PC-9 (cell line): ENCODE results near the gene CFL2. TPM values are rescaled to one million over a fixed set of nuclear protein-coding genes. Genes with fewer than 3 reads are reported as not detected.

Source experiments
- BruUV-seq: library from RNA; stranded (reverse); fragments of 400-500 nt; replicated peaks from 2 replicates; lab custom pipeline; 2021; lab: Mats Ljungman, UMichigan
- CTCF ChIA-PET: fragments of 300-600 bp; sonication (Branson Sonifier 250); formaldehyde crosslinking; loops from one replicate; lab custom pipeline; 2022; ENCODE audit warnings: antibody characterized with exemption; lab: Charles Lee
- POLR2A ChIA-PET: fragments of 300-600 bp; sonication (Branson Sonifier 250); formaldehyde crosslinking; loops from one replicate; lab custom pipeline; 2022; ENCODE audit warnings: antibody characterized with exemption; ENCODE audit not compliant: unreplicated experiment; lab: Charles Lee
- DNase-seq, 2 experiments: peaks; one replicate each; pipeline versions ENCODE4 v3.0.0 to v3.0.0-alpha.2; 2015 to 2022; ENCODE audit warnings: mixed read lengths in 1 of 2
- H2AFZ ChIP-seq: fragments of 200-600 bp; sonication (generic); 2 replicates; pipeline ENCODE4 v1.8.1; 2017; ENCODE audit warnings: antibody characterized with exemption
- H3F3A ChIP-seq: fragments of 200-600 bp; sonication (generic); 2 replicates; pipeline ENCODE4 v1.8.1; 2017; ENCODE audit warnings: antibody characterized with exemption, mild to moderate bottlenecking, low read depth; ENCODE audit not compliant: insufficient read depth
- H3K27ac ChIP-seq: fragments of 200-600 bp; sonication (generic); 2 replicates; pipeline ENCODE4 v1.6.1; 2016; ENCODE audit warnings: mixed run types
- H3K27me3 ChIP-seq: fragments of 200-600 bp; sonication (generic); 2 replicates; pipeline ENCODE4 v1.6.1; 2016; ENCODE audit warnings: low read depth, mixed run types; ENCODE audit not compliant: insufficient read depth
- H3K36me3 ChIP-seq: fragments of 200-600 bp; sonication (generic); 2 replicates; pipeline ENCODE4 v1.6.1; 2016; ENCODE audit warnings: low read depth, mixed run types
- H3K4me1 ChIP-seq: fragments of 200-600 bp; sonication (generic); replicated peaks from 2 replicates; pipeline ENCODE4 v1.6.1; 2016; ENCODE audit warnings: mixed run types; ENCODE audit not compliant: insufficient read depth
- H3K4me2 ChIP-seq: fragments of 200-600 bp; sonication (generic); 2 replicates; pipeline ENCODE4 v1.6.1; 2017; ENCODE audit warnings: mixed run types
- H3K4me3 ChIP-seq: fragments of 200-600 bp; sonication (generic); 2 replicates; pipeline ENCODE4 v1.6.1; 2016; ENCODE audit warnings: mixed run types
- H3K79me2 ChIP-seq: fragments of 200-600 bp; sonication (generic); 2 replicates; pipeline ENCODE4 v1.6.1; 2017; ENCODE audit warnings: low read depth, mixed run types
- H3K9me2 ChIP-seq: fragments of 200-600 bp; sonication (generic); 2 replicates; pipeline ENCODE4 v1.8.1; 2017; ENCODE audit warnings: mild to moderate bottlenecking; ENCODE audit not compliant: insufficient read depth
- H3K9me3 ChIP-seq: fragments of 200-600 bp; sonication (generic); 2 replicates; pipeline ENCODE4 v1.8.1; 2016; ENCODE audit warnings: low read depth; ENCODE audit not compliant: insufficient read depth
- H4K20me1 ChIP-seq: fragments of 200-600 bp; sonication (generic); 2 replicates; pipeline ENCODE4 v1.8.1; 2017; ENCODE audit not compliant: insufficient read depth
- EZH2 ChIP-seq: fragments of 200-600 bp; sonication (generic); IDR thresholded peaks from 2 replicates; pipeline ENCODE4 v1.8.0; 2017; ENCODE audit warnings: antibody characterized with exemption, low read depth
- intact Hi-C: fragments of 100-400 bp; cut with micrococcal nuclease; formaldehyde crosslinking; loops from one replicate; pipeline ENCODE4 v1.10.0; 2022; ENCODE audit not compliant: unreplicated experiment
- total RNA-seq: library from RNA; stranded (reverse); gene quantifications from 2 replicates; pipeline ENCODE4 v1.2.3, GENCODE V29; 2021
- TF ChIP-seq, protein P1 (sequence below): fragments of 200-600 bp; sonication (generic); conservative IDR thresholded peaks from 2 replicates; pipeline ENCODE4 v1.6.1; 2017; ENCODE audit warnings: mixed run types, antibody characterized with exemption, mild to moderate bottlenecking, moderate library complexity

Gene CFL2
- total RNA-seq, 1 experiment from 2014 or later, result 30.5 TPM

DNA sequence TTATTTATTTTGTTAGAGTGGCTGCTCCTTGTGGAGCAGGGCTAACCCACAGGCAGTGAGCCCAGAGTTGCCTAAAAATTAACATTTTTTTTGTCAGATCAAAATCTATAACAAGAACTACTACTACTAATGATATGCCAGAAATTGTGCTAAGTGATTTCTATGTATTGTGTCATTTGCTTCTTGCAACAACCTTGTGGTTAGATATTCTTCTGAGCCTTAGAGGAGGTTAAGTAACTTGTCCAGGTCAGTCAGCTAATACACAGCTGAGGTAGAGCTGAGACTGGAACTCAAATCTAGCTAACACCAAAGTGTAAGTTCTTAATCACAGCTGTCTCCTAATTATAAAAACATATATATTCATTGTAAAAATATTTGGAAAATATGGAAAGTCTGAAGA, 29.8 kb downstream of the CFL2 start:
- ChIA-PET POLR2A (no interaction called here), CTCF (no interaction called here)
- no peak overlapping the region for H3K4me3 ChIP-seq
- peak in 1 of 2 experiments; percentile 59 for DNase-seq
- H3F3A ChIP-seq, result no peaks in the 10 kb centered on the region
- H4K20me1 ChIP-seq, result no peaks in the 10 kb centered on the region
- intact Hi-C loops, result no loop called here
- no peaks in the 10 kb centered on the region for H3K4me1 ChIP-seq
- TF ChIP-seq, protein P1, sequence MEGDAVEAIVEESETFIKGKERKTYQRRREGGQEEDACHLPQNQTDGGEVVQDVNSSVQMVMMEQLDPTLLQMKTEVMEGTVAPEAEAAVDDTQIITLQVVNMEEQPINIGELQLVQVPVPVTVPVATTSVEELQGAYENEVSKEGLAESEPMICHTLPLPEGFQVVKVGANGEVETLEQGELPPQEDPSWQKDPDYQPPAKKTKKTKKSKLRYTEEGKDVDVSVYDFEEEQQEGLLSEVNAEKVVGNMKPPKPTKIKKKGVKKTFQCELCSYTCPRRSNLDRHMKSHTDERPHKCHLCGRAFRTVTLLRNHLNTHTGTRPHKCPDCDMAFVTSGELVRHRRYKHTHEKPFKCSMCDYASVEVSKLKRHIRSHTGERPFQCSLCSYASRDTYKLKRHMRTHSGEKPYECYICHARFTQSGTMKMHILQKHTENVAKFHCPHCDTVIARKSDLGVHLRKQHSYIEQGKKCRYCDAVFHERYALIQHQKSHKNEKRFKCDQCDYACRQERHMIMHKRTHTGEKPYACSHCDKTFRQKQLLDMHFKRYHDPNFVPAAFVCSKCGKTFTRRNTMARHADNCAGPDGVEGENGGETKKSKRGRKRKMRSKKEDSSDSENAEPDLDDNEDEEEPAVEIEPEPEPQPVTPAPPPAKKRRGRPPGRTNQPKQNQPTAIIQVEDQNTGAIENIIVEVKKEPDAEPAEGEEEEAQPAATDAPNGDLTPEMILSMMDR, result no peak
- no peak for TF ChIP-seq EZH2
- no peaks in the 10 kb centered on the region for H3K27me3 ChIP-seq
- no peak overlapping the region for H3K4me2 ChIP-seq
- BruUV-seq, result no TSS peak
- no peaks in the 10 kb centered on the region for H3K79me2 ChIP-seq
- H3K36me3 ChIP-seq, result no peaks in the 10 kb centered on the region
- no peaks in the 10 kb centered on the region for H3K9me2 ChIP-seq
- no peak overlapping the region for H2AFZ ChIP-seq
- H3K9me3 ChIP-seq, result no peaks in the 10 kb centered on the region
- H3K27ac ChIP-seq, result no peak overlapping the region

DNA sequence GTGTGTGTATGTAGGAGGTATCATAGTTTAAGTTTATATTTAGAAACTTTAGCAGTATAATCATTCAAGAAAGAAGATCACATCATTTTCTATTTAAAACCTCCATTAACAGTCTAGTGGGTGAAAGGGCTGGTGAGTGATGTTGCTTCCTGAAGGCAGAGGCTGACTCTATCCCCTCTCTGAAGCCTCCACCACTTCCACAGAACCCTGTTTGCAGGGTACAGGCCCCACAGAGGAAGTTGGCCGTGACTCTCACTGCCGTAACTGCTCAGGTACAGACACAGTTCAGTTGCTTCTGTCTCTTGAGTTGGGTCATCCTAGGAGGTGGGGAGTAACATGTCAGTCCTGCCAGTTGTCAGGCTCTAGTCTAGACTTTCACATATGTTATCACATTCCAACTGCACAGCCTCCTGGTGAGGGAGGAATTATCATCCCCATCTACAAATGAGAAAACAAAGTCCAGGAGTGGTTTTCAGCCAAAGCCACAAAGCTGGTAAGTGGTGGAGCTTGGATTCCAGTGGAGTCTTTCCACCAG, 31.5 kb downstream of the CFL2 start:
- TF ChIP-seq, protein P1, result no peak
- no peak for TF ChIP-seq EZH2
- H3K4me2 ChIP-seq, result no peak overlapping the region
- ChIA-PET POLR2A (interaction anchor here (0.6 to 0.7 kb wide), 2 partner anchors 33 to 40 kb away, joined by 3 to 4 read pairs; no protein-coding TSS in a partner anchor), CTCF (no interaction called here)
- H3K27ac ChIP-seq, result no peak overlapping the region
- H3K27me3 ChIP-seq, result no peaks in the 10 kb centered on the region
- no TSS peak for BruUV-seq
- H3F3A ChIP-seq, result no peaks in the 10 kb centered on the region
- H3K4me1 ChIP-seq, result peaks cover 7% of the 10 kb centered on the region
- intact Hi-C loops, result no loop called here
- no peaks in the 10 kb centered on the region for H4K20me1 ChIP-seq
- H2AFZ ChIP-seq, result no peak overlapping the region; the same call in 1 of the 2 replicates
- no peaks in the 10 kb centered on the region for H3K9me3 ChIP-seq
- H3K9me2 ChIP-seq, result no peaks in the 10 kb centered on the region
- no peaks in the 10 kb centered on the region for H3K36me3 ChIP-seq
- no peak overlapping the region for H3K4me3 ChIP-seq
- no peaks in the 10 kb centered on the region for H3K79me2 ChIP-seq
- DNase-seq, result no peak

GRCh38 chr14:34680806-34681479, 33.5 kb downstream of the CFL2 start:
- intact Hi-C loops, result no loop called here
- no peak for DNase-seq
- CTCF ChIA-PET, result no interaction called here
- H3K4me1 ChIP-seq, result peaks cover 18% of the 10 kb centered on the region
- H3K9me3 ChIP-seq, result no peaks in the 10 kb centered on the region
- H2AFZ ChIP-seq, result no peak overlapping the region
- H3K79me2 ChIP-seq, result no peaks in the 10 kb centered on the region
- POLR2A ChIA-PET, result no interaction called here
- no peak overlapping the region for H3K27ac ChIP-seq
- no peak for TF ChIP-seq EZH2
- TF ChIP-seq, protein P1, result no peak
- no peak overlapping the region for H3K4me3 ChIP-seq
- BruUV-seq, result no TSS peak
- no peaks in the 10 kb centered on the region for H3K27me3 ChIP-seq
- no peak overlapping the region for H3K4me2 ChIP-seq
- H4K20me1 ChIP-seq, result no peaks in the 10 kb centered on the region
- H3K36me3 ChIP-seq, result no peaks in the 10 kb centered on the region
- H3K9me2 ChIP-seq, result no peaks in the 10 kb centered on the region
- H3F3A ChIP-seq, result no peaks in the 10 kb centered on the region
